ENCODE measurements around the gene SNTA1.
"Not testable (repeated sequence)": the region's sequence is repeated elsewhere in the genome, so short reads cannot be mapped to it uniquely, and the experiment has no call there.

SNTA1 gene

GRCh38 chr20:33443512-33444239 lies at the start of gene SNTA1:
SNTA1 (minus strand) TSS chr20:33443763; CDS start chr20:33443620, 143 bp downstream.
- DNase-seq, result peak; percentile 77 to 94

DNA sequence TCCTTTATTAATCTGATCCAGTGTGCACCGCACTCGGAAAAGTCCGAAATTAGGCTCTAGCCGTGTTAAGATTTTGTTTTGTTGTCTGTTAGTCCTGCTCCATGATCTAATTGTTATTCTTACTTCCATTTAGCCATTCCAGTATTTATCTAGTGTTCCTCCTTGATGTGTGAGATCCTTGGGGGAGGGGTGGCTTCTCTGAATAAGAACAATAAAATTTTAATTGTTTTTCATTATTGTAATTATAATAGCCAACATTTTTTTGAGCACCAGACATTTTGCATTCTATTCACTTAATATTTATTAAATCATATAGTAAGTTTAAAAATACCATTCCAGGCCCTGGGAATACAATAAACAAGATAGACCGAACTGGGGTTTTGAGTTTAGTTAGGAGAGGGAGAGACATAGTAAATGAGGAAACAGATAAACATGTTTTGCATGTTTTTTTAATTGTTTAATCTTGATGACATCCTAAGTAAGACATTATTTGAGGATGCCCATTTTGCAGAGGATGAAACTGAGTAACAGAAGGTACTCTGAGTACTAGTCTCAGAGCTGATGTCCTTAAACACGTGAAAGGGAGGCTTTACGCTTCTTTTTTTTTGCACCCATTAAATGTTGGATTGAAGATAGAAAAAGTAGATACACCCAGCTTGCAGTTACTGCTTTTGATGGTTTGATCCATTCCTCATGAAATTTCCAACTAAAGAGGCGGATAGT lies 47.5 kb upstream of the SNTA1 start:
- DNase-seq, result no peak

- peak in 1 of 2 experiments; percentile 38 for DNase-seq
Observed at GRCh38 chr20:33490023-33490933, 46.7 kb upstream of the SNTA1 start, which contains the start of gene CBFA2T2. CBFA2T2 (plus strand) TSS chr20:33490096; CDS start chr20:33490268, 172 bp downstream.

DNA sequence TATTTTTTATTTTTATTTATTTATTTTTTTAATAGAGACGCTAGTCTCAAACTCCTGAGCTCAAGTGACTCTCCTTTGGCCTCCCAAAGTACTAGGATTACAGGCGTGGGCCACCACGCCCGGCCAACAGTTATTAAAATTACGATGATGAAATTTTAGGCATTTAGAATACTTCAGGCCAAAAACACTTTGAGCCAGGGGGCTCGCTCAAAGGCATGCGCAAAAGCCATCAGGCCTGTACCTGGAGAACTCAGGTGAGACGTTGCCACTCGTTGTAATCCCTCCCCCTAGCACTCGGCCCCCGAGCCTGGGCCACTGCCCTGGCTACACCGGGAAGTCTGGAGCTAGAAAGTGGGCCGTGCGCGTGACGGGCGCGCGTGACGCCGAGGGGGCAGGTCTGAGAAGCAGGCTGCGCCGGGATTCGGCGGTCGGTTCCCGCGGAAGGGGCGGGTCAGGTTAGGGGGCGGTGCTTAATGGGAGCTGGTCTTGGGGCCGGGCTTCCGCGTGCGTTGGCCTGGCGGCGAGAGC lies 46.0 kb upstream of the SNTA1 start:
- peak; percentile 79 to 98 for DNase-seq

DNA sequence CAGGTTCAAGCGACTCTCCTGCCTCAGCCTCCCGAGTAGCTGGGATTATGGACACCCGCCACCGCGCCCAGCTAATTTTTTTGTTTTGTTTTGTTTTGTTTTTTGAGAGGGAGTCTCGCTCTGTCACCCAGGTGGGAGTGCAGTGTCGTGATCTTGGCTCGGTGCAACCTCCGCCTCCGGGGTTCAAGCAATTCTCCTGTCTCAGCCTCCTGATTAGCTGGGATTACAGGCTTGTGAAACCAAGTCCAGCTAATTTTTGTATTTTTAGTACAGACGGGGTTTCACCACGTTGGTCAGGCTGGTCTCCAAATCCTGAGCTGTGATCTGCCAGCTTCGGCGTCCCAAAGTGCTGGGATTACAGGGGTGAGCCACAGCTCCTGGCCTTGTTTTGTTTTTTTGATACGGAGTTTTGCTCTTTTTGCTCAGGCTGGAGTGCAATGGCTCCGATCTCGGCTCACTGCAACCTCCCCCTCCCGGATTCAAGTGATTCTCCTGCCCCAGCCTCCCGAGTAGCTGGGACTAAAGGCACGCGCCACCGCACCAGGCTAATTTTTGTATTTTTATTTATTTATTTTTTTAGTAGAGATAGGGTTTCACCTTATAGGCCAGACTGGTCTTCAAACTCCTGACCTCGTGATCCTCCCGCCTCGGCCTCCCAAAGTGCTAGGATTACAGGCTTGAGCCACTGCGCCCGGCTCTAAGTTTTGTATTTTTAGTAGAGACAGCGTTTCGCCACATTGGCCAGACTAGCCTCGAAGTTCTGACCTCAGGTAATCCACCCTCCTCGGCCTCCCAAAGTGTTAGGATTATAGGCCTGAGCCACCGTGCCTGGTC lies 45.3 kb upstream of the SNTA1 start:
- DNase-seq, result not testable (repeated sequence)

GRCh38 chr20:33488201-33488600 lies 44.6 kb upstream of the SNTA1 start:
- no peak for DNase-seq

GRCh38 chr20:33483186-33483585 lies 39.6 kb upstream of the SNTA1 start:
- DNase-seq, result not testable (repeated sequence)

GRCh38 chr20:33482581-33482980 lies 39.0 kb upstream of the SNTA1 start:
- DNase-seq, result no peak

DNA sequence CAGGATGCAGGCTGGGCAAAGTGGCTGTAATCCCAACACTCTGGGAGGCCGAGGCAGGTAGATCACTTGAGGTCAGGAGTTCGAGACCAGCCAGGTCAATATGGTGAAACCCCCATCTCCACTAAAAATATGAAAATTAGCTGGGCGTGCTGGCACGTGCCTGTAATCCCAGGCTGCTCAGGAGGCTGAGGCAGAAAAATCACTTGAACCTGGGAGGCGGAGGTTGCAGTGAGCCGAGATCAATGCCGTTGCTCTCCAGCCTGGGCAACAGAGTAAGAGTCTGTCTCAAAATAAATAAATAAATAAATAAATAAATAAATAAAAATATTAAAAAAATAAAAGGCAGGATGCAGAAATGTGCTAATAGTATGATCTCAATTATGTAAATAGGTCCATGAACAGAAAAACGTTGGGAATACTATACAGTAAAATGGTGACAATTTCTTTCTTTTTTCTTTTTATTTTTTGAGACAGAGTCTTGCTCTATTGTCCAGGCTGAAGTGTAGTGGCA lies 37.9 kb upstream of the SNTA1 start:
- DNase-seq, result no peak

- no peak for DNase-seq
Observed at GRCh38 chr20:33480048-33480447, 36.5 kb upstream of the SNTA1 start.

GRCh38 chr20:33477386-33478234 lies 34.0 kb upstream of the SNTA1 start:
- no peak for DNase-seq

DNA sequence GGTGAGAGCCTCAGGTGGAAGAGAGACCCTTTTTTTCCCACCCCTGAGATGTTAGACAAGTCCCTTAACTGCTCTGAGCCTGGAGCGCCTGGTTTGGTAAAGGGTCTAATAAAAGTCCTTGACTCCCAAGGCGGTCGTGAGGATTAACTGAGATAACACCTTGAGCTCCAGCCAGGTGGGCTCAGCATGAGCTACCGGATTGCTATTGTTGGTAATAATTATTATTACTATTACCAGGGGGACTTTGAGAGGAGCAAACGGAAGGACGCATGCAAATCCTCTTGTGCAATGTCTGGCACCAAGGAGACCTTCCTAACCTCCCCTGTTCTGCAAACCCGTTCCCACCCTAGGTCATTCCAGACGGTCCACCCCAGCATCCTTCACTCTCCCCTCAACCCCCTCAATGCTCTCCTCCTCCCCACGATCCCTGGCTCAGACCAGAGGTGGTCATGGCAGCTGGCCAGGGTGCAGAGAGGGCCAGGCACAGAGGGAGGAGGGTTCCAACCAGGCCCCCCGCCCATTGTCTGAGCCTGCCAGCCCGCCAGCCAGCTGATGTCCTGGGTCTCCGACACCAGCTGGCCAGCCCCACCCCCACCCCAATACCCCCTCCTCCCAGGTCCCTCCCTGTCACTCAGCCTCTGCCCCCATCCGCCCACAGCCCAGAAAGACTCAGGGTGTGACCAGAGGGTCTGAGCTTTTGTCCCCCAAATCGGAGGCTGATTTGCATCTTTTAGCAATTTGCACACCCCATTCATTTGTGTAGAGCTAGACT lies 32.0 kb upstream of the SNTA1 start:
- peak in 1 of 2 experiments; percentile 49 for DNase-seq

- no peak for DNase-seq
Observed at GRCh38 chr20:33474963-33475362, 31.4 kb upstream of the SNTA1 start.

DNA sequence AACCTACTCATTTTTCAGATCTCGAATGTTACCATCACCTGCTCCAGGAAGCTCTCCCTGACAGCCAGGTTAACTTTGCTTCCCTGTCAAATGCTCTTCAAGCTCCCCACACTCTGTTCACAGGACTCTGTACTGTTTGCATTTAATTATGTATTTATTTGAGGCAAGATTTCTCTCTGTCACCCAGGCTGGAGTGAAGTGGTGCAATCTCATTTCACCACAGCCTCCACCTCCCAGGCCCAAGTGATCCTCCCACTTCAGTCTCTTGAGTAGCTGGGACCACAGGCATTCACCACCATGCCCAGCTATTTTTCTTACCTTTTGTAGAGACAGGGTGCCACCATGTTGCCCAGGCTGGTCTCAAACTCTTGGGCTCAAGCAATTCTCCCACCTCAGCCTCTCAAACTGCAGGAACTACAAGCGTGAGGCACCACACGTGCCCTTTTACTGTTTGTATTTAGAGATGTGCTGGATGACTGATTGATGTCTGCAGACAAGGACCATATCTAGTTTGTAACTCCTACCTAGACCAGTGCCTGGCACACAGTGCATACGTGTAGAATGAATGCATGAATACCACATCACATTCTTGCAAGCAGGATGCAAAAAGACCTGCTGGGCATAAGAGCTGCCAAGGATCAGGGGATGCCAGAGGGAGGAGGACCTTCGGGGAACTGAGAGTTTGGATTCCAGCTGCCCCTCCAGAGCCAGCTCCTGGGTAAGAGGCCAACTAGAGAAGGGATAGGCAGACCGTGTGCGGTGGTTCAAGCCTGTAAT lies 30.7 kb upstream of the SNTA1 start:
- DNase-seq, result peak in 1 of 2 experiments; percentile 38

DNA sequence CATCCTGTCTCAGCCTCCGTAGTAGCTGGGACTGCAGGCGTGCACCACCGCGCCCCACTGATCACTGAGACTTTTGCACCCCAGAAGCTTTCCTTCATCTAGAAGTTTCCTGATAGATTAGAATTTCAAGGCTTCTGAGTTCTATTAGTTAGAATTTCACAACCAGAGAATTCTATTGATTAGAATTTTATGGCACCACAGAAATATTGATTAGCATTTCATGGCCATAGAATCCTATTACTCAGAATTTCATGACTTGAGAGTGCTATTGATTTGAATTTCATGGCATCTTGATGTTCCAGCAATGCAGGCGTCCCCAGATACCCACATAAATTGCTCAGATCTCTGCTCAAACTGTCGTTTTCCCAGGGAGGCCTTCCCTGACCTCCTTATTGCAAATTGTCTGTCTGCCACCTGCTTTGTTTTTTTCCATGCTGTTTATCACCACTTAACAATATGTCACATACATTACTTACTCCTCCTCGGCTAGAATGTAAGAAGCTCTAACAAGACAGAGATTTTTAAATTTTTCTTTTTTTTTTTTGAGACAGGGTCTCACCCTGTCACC lies 29.4 kb upstream of the SNTA1 start:
- no peak for DNase-seq

- DNase-seq, result no peak
Observed at GRCh38 chr20:33470866-33471265, 27.3 kb upstream of the SNTA1 start.

- DNase-seq, result no peak
Observed at GRCh38 chr20:33470457-33470856, 26.9 kb upstream of the SNTA1 start.

GRCh38 chr20:33466303-33466646 lies 22.7 kb upstream of the SNTA1 start:
- DNase-seq, result no peak
